Ishikawa (cell line): Measurements from ENCODE around the gene UBE3B.

Experiments used
- CEBPB ChIP-seq: IDR thresholded peaks from 2 replicates; pipeline ENCODE4 v1.6.1; 2012
- CREB1 ChIP-seq: IDR thresholded peaks from 2 replicates; pipeline ENCODE4 v1.6.1; 2012; ENCODE audit warnings: low read depth
- EGR1 ChIP-seq: IDR thresholded peaks from 2 replicates; pipeline ENCODE4 v1.6.1; 2012
- EP300 ChIP-seq: IDR thresholded peaks from 2 replicates; pipeline ENCODE4 v1.6.1; 2012; ENCODE audit warnings: borderline replicate concordance
- FOXM1 ChIP-seq: IDR thresholded peaks from 2 replicates; pipeline ENCODE4 v1.6.1; 2012; ENCODE audit warnings: low read depth, borderline replicate concordance
- NFIC ChIP-seq: IDR thresholded peaks from 2 replicates; pipeline ENCODE4 v1.6.1; 2012
- RAD21 ChIP-seq: IDR thresholded peaks from 2 replicates; pipeline ENCODE4 v1.6.1; 2012; ENCODE audit warnings: low read depth
- TAF1 ChIP-seq: IDR thresholded peaks from 2 replicates; pipeline ENCODE4 v1.6.1; 2012; ENCODE audit warnings: low read depth, mild to moderate bottlenecking
- TCF12 ChIP-seq: IDR thresholded peaks from 2 replicates; pipeline ENCODE4 v1.6.1; 2012; ENCODE audit warnings: low read depth
- TEAD4 ChIP-seq: IDR thresholded peaks from 2 replicates; pipeline ENCODE4 v1.6.1; 2012
- YY1 ChIP-seq: IDR thresholded peaks from 2 replicates; pipeline ENCODE4 v1.6.1; 2012; ENCODE audit warnings: low read depth
- ZBTB7A ChIP-seq: IDR thresholded peaks from 2 replicates; pipeline ENCODE4 v1.6.1; 2012; ENCODE audit warnings: low read depth
- TF ChIP-seq, protein P1 (sequence below): IDR thresholded peaks from 2 replicates; pipeline ENCODE4 v1.6.1; 2012
- TF ChIP-seq, protein P2 (sequence below): IDR thresholded peaks from 2 replicates; pipeline ENCODE4 v1.6.1; 2012
- TF ChIP-seq, protein P3 (sequence below): IDR thresholded peaks from 2 replicates; pipeline ENCODE4 v1.6.1; 2012; ENCODE audit warnings: low read depth, mild to moderate bottlenecking

Gene UBE3B

GRCh38 chr12:109538191-109538863, 60.9 kb downstream of the UBE3B start:
- TF ChIP-seq CEBPB (no peak), CREB1 (no peak), TCF12 (no peak), YY1 (no peak)
- TF ChIP-seq, protein P1, sequence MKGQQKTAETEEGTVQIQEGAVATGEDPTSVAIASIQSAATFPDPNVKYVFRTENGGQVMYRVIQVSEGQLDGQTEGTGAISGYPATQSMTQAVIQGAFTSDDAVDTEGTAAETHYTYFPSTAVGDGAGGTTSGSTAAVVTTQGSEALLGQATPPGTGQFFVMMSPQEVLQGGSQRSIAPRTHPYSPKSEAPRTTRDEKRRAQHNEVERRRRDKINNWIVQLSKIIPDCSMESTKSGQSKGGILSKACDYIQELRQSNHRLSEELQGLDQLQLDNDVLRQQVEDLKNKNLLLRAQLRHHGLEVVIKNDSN, result no peak
- TF ChIP-seq, protein P2, sequence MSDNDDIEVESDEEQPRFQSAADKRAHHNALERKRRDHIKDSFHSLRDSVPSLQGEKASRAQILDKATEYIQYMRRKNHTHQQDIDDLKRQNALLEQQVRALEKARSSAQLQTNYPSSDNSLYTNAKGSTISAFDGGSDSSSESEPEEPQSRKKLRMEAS, result no peak

- TF ChIP-seq CREB1 (no peak), EGR1 (no peak)
- TF ChIP-seq, protein P2, result no peak
- TF ChIP-seq, protein P1, result no peak
These were observed 62.1 kb downstream of the UBE3B start for GRCh38 chr12:109539508-109539907.

DNA sequence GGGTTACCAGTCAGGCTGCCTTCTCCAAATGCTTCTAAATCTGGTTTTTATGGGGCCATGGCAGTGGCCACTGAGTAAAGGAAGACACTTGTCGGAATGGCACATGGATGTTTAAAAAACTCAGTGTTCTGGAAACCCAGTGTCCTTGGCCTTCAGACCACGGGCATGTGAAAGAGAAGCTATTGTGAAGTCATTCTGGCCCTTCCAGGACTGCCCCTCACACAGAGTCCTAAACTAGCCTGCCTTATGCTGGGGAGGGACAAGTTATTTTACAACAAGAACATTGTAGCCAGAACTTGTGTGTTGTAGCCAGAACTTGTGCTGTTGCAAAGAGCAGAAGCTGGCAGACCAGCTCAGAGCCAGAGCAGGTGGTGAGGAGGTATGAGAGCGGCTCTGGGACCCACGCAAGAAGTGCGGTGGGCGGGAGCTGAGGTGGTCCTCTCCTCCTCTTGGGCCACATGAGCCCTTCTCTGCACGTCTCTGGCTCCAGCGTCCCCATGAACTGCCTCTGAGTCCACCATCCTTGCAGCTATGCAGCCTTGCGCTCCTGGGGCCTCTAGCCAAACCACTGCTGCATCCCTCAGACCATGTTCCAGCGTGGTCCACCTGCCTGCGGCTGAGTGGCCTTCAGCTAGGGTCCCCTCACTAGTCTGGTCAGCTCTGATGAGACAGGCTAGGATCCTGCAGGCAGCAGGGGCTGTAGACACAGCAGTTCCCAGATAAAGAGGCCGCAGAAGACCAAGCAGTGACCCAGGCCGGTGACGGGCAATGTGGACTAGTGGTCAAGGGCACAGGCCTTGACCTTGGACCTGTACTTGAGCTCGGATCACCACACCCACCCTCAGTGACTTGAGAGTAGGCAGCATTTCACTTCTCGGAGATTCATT, 63.3 kb downstream of the UBE3B start:
- TF ChIP-seq CREB1 (no peak), EP300 (no peak), EGR1 (no peak), RAD21 (no peak), YY1 (no peak), ZBTB7A (no peak), CEBPB (no peak), FOXM1 (no peak), TCF12 (no peak), NFIC (no peak), TAF1 (no peak), TEAD4 (no peak)
- TF ChIP-seq, protein P3, sequence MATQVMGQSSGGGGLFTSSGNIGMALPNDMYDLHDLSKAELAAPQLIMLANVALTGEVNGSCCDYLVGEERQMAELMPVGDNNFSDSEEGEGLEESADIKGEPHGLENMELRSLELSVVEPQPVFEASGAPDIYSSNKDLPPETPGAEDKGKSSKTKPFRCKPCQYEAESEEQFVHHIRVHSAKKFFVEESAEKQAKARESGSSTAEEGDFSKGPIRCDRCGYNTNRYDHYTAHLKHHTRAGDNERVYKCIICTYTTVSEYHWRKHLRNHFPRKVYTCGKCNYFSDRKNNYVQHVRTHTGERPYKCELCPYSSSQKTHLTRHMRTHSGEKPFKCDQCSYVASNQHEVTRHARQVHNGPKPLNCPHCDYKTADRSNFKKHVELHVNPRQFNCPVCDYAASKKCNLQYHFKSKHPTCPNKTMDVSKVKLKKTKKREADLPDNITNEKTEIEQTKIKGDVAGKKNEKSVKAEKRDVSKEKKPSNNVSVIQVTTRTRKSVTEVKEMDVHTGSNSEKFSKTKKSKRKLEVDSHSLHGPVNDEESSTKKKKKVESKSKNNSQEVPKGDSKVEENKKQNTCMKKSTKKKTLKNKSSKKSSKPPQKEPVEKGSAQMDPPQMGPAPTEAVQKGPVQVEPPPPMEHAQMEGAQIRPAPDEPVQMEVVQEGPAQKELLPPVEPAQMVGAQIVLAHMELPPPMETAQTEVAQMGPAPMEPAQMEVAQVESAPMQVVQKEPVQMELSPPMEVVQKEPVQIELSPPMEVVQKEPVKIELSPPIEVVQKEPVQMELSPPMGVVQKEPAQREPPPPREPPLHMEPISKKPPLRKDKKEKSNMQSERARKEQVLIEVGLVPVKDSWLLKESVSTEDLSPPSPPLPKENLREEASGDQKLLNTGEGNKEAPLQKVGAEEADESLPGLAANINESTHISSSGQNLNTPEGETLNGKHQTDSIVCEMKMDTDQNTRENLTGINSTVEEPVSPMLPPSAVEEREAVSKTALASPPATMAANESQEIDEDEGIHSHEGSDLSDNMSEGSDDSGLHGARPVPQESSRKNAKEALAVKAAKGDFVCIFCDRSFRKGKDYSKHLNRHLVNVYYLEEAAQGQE, result no peak
- TF ChIP-seq, protein P2, result no peak
- TF ChIP-seq, protein P1, result no peak

- TF ChIP-seq NFIC (no peak), TCF12 (no peak)
These were observed 63.9 kb downstream of the UBE3B start for GRCh38 chr12:109541413-109541726.

DNA sequence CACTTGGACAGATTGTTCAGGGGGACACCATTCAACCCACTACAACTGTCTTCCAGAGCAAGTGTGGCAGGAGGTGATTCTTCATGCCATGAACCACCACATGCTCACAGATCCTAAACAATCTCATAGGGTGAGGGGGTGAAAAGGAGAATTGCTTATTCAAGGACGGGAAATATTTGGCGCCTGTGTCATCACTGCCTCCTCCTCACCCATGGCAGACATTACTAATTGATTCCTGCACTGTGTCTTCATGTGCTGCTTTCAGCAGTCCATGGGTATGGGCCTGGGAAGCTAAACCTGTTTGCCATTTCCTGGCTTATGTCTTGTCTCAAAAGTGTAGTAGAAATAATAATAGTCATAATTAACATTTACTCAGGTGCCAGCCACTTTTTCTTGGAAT, 64.6 kb downstream of the UBE3B start:
- TF ChIP-seq CREB1 (no peak), EP300 (no peak), RAD21 (no peak), TAF1 (no peak), TCF12 (no peak), ZBTB7A (no peak), FOXM1 (no peak), NFIC (no peak), YY1 (no peak), EGR1 (no peak)
- TF ChIP-seq, protein P2, result no peak
- TF ChIP-seq, protein P1, result no peak
- TF ChIP-seq, protein P3, result no peak
